K562 (cell line): ENCODE results near the gene RNF187. TPM values are rescaled to one million over a fixed set of nuclear protein-coding genes. Genes with fewer than 3 reads are reported as not detected.

Experiments used
- ATAC-seq: fragments of 200-7000 bp; cut with Tn5 transposase; 3 replicates; pipeline ENCODE4 v1.9.1; 2020; ENCODE audit warnings: moderate library complexity
- BruUV-seq: library from RNA; stranded (reverse); fragments of 400-500 nt; replicated peaks from 2 replicates; lab custom pipeline; 2021; lab: Mats Ljungman, UMichigan
- CTCF ChIA-PET: fragments of 300-600 bp; formaldehyde crosslinking; extraction: SDS; loops from one replicate; lab custom pipeline; 2021; ENCODE audit warnings: low intra/inter-chr PET ratio; lab: Yijun Ruan, JAX
- POLR2A ChIA-PET: fragments of 300-600, 350-650 bp; sonication (Branson Sonifier 250); formaldehyde crosslinking; extraction: SDS; loops from one replicate; lab custom pipeline; 2021; ENCODE audit warnings: antibody characterized with exemption, inconsistent platforms; lab: Yijun Ruan, JAX
- DNase-seq, 4 experiments: peaks; one replicate each; pipeline versions ENCODE4 v3.0.0 to v3.0.0-alpha.2; 2011 to 2018; ENCODE audit warnings: low spot score in 3 of 4, mixed read lengths in 3 of 4; ENCODE audit errors: extremely low read depth in 1 of 4
- FAIRE-seq: peaks from 2 replicates; lab custom pipeline; 2011; peaks lifted over from hg19 to GRCh38; lab: Jason Lieb, UNC
- H2AFZ ChIP-seq: 2 replicates; pipeline ENCODE4 v1.6.0; 2011; ENCODE audit warnings: low read depth, low read length, control low read depth, inconsistent platforms
- H3K27ac ChIP-seq: fragments of 200-600 bp; 3 replicates; pipeline ENCODE4 v1.8.0; 2011; ENCODE audit warnings: low read depth, mild to moderate bottlenecking, control low read depth, inconsistent platforms, low read length, moderate library complexity, mixed read lengths; ENCODE audit errors: extremely low read depth
- H3K27me3 ChIP-seq, 2 experiments: fragments of 300-600 bp in 1 of 2; 2 replicates in 1 of 2; 3 replicates in 1 of 2; pipeline versions ENCODE4 v1.6.0 to v1.8.0; 2011; ENCODE audit warnings: inconsistent platforms in 2 of 2, low read length in 2 of 2, mild to moderate bottlenecking in 1 of 2, mixed read lengths in 1 of 2, moderate library complexity in 1 of 2; ENCODE audit not compliant: control insufficient read depth in 2 of 2, insufficient read depth in 2 of 2
- H3K36me3 ChIP-seq: fragments of 300-600 bp; 3 replicates; pipeline ENCODE4 v1.8.0; 2011; ENCODE audit warnings: mild to moderate bottlenecking, low read length, inconsistent platforms; ENCODE audit not compliant: control insufficient read depth, insufficient read depth
- H3K4me1 ChIP-seq, 2 experiments: fragments of 200-600 bp in 1 of 2; replicated peaks in 1 of 2; 2 replicates in 1 of 2; 3 replicates in 1 of 2; pipeline versions ENCODE4 v1.5.1 to v1.8.0; 2011; ENCODE audit warnings: inconsistent platforms in 2 of 2, low read length in 2 of 2, mild to moderate bottlenecking in 1 of 2, mixed read lengths in 1 of 2, moderate library complexity in 1 of 2; ENCODE audit not compliant: control insufficient read depth in 2 of 2, insufficient read depth in 2 of 2
- H3K4me2 ChIP-seq: 2 replicates; pipeline ENCODE4 v1.6.1; 2011; ENCODE audit warnings: low read length, control low read depth, inconsistent platforms, mixed read lengths; ENCODE audit not compliant: insufficient read depth
- H3K4me3 ChIP-seq: fragments of 200-600 bp; sonication (generic), shearing (Covaris generic); 2 replicates; pipeline ENCODE4 v1.5.1; 2016; ENCODE audit warnings: control low read depth, inconsistent platforms
- H3K79me2 ChIP-seq: fragments of 200-600 bp; 3 replicates; pipeline ENCODE4 v1.8.0; 2011; ENCODE audit warnings: low read length, inconsistent platforms; ENCODE audit not compliant: control insufficient read depth, insufficient read depth
- H3K9ac ChIP-seq, 2 experiments: 2 replicates each; pipeline versions ENCODE4 v1.6.0 to v1.6.1; 2011; ENCODE audit warnings: low read depth in 2 of 2, low read length in 2 of 2, control low read depth in 1 of 2, inconsistent platforms in 1 of 2, mild to moderate bottlenecking in 1 of 2, mixed read lengths in 1 of 2; ENCODE audit not compliant: insufficient read depth in 1 of 2
- H3K9me1 ChIP-seq: one replicate; pipeline ENCODE4 v1.6.0; 2011; ENCODE audit warnings: inconsistent platforms, mild to moderate bottlenecking, low read length, moderate library complexity; ENCODE audit not compliant: control insufficient read depth, insufficient read depth
- H3K9me3 ChIP-seq: replicated peaks from 2 replicates; pipeline ENCODE4 v1.5.1; 2011; ENCODE audit warnings: low read depth, low read length, inconsistent platforms; ENCODE audit not compliant: control insufficient read depth, insufficient read depth
- H4K20me1 ChIP-seq: replicated peaks from 2 replicates; pipeline ENCODE4 v1.6.1; 2011; ENCODE audit warnings: low read length, inconsistent platforms, mixed read lengths; ENCODE audit not compliant: control insufficient read depth, insufficient read depth
- CBX5 ChIP-seq: IDR thresholded peaks from 2 replicates; pipeline ENCODE4 v1.6.1; 2014; ENCODE audit warnings: low read depth, borderline replicate concordance
- CSDE1 ChIP-seq, 2 experiments: fragments of 450-650 bp; IDR thresholded peaks; 2 replicates each; pipeline ENCODE4 v1.6.1; 2016; ENCODE audit warnings: mild to moderate bottlenecking in 1 of 2
- EGR1 ChIP-seq: fragments of 450-650 bp; conservative IDR thresholded peaks from 2 replicates; pipeline ENCODE4 v1.6.1; 2017; ENCODE audit warnings: mild to moderate bottlenecking
- EWSR1 ChIP-seq: fragments of 450-650 bp; IDR thresholded peaks from 2 replicates; pipeline ENCODE4 v1.6.1; 2018; ENCODE audit warnings: borderline replicate concordance, mild to moderate bottlenecking, low read depth, moderate library complexity; ENCODE audit not compliant: partially characterized antibody
- HDAC1 ChIP-seq, 2 experiments: fragments of 450-650 bp; IDR thresholded peaks; 2 replicates each; pipeline ENCODE4 v1.6.1; 2016 to 2017; ENCODE audit warnings: inconsistent platforms in 1 of 2, mild to moderate bottlenecking in 1 of 2, moderate library complexity in 1 of 2
- HDGF ChIP-seq: fragments of 450-650 bp; IDR thresholded peaks from 2 replicates; pipeline ENCODE4 v1.6.1; 2016
- SMAD3 ChIP-seq: fragments of 450-650 bp; formaldehyde crosslinking; conservative IDR thresholded peaks from 2 replicates; pipeline ENCODE4 v1.4.0; 2020; ENCODE audit warnings: mild to moderate bottlenecking
- WGBS: fragments of 100-300 bp; shearing (Covaris generic); methylation state at CpG from one replicate; pipeline ENCODE4 v1.1.6; 2016; ENCODE audit warnings: low coverage, mixed read lengths; ENCODE audit not compliant: insufficient coverage; ENCODE audit errors: missing lambda C conversion rate; 5-methylcytosine and 5-hydroxymethylcytosine counted together
- in situ Hi-C: fragments of 300-500 bp; cut with MboI; formaldehyde crosslinking; loops from 4 replicates; pipeline ENCODE4 v1.15.0; 2018; ENCODE audit warnings: inconsistent platforms, mixed read lengths
- intact Hi-C: fragments of 100-400 bp; cut with micrococcal nuclease; formaldehyde crosslinking; loops from 2 replicates; pipeline ENCODE4 v1.14.2; 2022
- polyA plus RNA-seq, 8 experiments: library from polyadenylated mRNA; depleted of rRNA in 4 of 8; stranded (reverse) in 5 of 8; unstranded in 3 of 8; fragments of >200 nt; fragmentation: Nextera tagmentation in 2 of 8; fragmentation: Illumina TruSeq in 1 of 8; extraction: Ambion mirVana in 2 of 8; extraction: Trizol in 1 of 8; gene quantifications; 2 replicates each; pipeline versions ENCODE4 v1.2.1 to v1.2.3, GENCODE V29; 2011 to 2014; ENCODE audit warnings: inconsistent platforms in 1 of 8, missing spikeins in 1 of 8
- total RNA-seq, 7 experiments: library from RNA; depleted of rRNA in 6 of 7; stranded (reverse); fragments of >200 nt in 6 of 7; fragmentation: Illumina TruSeq in 2 of 7; extraction: Trizol in 2 of 7; gene quantifications; 2 replicates each; pipeline versions ENCODE4 v1.2.1 to v1.2.3, GENCODE V29; 2011 to 2021; ENCODE audit warnings: low replicate concordance in 1 of 7
- TF ChIP-seq, protein P1 (sequence below): fragments of 250-450 bp; sonication (Bioruptor Pico); IDR thresholded peaks from 2 replicates; pipeline ENCODE4 v1.4.0; 2020; ENCODE audit warnings: mild to moderate bottlenecking, moderate library complexity
- TF ChIP-seq, protein P2 (sequence below): fragments of 200-800 bp; sonication (Bioruptor generic); IDR thresholded peaks from 2 replicates; pipeline ENCODE4 v1.6.1; 2017; ENCODE audit warnings: missing genetic modification characterization, missing compliant biosample characterization
- TF ChIP-seq, protein P3 (sequence below): fragments of 450-650 bp; IDR thresholded peaks from 2 replicates; pipeline ENCODE4 v1.6.1; 2016; ENCODE audit warnings: mild to moderate bottlenecking
- TF ChIP-seq, protein P4 (sequence below): fragments of 450-650 bp; formaldehyde crosslinking; IDR thresholded peaks from 2 replicates; pipeline ENCODE4 v1.4.0; 2022; ENCODE audit warnings: missing genetic modification characterization

The RNF187 gene
- total and polyA plus RNA-seq, 9 of the 15 experiments (the other 6 are each of a cell fraction or from before 2014, with no cell fraction given): 2.3 to 119 (median 41.9) TPM

DNA sequence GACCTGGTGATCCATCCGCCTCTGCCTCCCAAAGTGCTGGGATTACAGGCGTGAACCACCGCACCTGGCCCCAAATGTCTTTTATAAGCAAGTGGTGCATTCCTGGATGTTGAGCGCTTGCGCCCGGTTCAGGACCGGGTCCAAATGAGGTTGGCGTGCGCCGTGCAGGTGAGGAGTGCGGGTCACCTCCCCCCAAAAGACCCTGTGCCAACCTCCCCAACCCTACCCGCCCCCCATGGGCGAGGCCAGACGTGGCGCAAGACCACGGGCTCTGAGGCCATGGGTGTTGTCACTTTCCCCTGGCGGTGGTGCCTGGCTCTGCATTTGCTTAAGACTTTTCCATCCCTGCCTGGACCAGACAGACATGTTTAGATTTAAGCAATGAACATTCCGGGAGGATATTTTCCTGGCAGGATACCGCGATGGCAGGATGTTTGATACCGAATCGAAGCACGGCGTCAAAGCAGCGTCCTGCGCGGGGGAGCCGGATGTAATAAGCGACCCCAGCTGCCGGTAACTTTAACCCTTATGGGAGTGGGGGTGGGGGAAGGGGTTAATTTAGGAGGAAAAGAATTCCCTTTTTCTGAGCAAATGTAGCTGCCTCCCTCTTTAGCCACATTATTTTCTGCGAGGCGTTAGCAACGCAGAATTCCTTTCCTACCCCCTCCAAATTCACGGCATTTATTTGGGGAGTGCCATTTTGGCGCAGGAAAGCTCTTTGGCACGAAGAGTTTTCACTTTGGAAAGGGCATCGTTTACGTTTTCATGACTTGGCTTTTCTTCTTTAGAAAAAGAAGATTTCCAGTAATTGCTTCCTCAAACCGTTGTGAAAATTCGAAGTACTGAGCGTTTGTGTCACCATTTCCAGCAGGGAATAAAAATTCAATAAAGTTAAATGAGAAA lies 27.8 kb upstream of the RNF187 start:
- WGBS: 10% methylated on average over 41 of the region's 41 CpGs
- no TSS peak for BruUV-seq
- H3K79me2 ChIP-seq: peaks cover 45% of the 10 kb centered on the region
- peaks cover 29 to 40% of the 10 kb centered on the region in 2 experiments for H3K4me1 ChIP-seq
- POLR2A ChIA-PET: interaction anchor here (0.6 to 6.4 kb wide), 20 partner anchors 9 to 826 kb away, joined by 3 to 64 read pairs (median 4); partner anchors contain the start of genes IBA57 and RNF187
- no peaks in the 10 kb centered on the region; the same call in 1 of the 2 replicates for H4K20me1 ChIP-seq
- H3K9ac ChIP-seq: peak overlapping the region; percentile 93 to 95
- DNase-seq (peak; percentile 71 to 91 (median 76)), ATAC-seq (peak; percentile 55), FAIRE-seq (peak; percentile 26)
- CTCF ChIA-PET: interaction anchor here (0.9 to 1.7 kb wide), 4 partner anchors 10 to 56 kb away, joined by 3 to 10 read pairs (median 3); no protein-coding TSS in a partner anchor
- in situ Hi-C loops: loop anchor here (10.0 kb wide), 1 partner anchor 115 kb away; no protein-coding TSS in a partner anchor
- intact Hi-C loops: loop anchor here (5.0 kb wide), 1 partner anchor 192 kb away; no protein-coding TSS in a partner anchor
- peak overlapping the region; percentile 99 for H3K4me2 ChIP-seq
- no peaks in the 10 kb centered on the region for H3K27me3 ChIP-seq
- peaks cover 14% of the 10 kb centered on the region for H3K36me3 ChIP-seq
- peak overlapping the region; percentile 43; the same call in 2 of the 3 replicates for H3K27ac ChIP-seq
- H3K4me3 ChIP-seq: peak overlapping the region; percentile 61
- no peaks in the 10 kb centered on the region for H3K9me1 ChIP-seq
- H3K9me3 ChIP-seq: no peaks in the 10 kb centered on the region
- H2AFZ ChIP-seq: peak overlapping the region; percentile 86
- TF ChIP-seq SMAD3 (no peak), EWSR1 (no peak), EGR1 (no peak), CSDE1 (IDR thresholded peaks at IDR 0.05) (no peak), HDGF (0 out of 2 replicates have a peak, but pooled peaks have one; percentile 32), CBX5 (no peak), HDAC1 (IDR thresholded peaks at IDR 0.05) (peak in 1 of 2 experiments; percentile 76; a peak in 2 of 4 replicates)
- TF ChIP-seq, protein P1, sequence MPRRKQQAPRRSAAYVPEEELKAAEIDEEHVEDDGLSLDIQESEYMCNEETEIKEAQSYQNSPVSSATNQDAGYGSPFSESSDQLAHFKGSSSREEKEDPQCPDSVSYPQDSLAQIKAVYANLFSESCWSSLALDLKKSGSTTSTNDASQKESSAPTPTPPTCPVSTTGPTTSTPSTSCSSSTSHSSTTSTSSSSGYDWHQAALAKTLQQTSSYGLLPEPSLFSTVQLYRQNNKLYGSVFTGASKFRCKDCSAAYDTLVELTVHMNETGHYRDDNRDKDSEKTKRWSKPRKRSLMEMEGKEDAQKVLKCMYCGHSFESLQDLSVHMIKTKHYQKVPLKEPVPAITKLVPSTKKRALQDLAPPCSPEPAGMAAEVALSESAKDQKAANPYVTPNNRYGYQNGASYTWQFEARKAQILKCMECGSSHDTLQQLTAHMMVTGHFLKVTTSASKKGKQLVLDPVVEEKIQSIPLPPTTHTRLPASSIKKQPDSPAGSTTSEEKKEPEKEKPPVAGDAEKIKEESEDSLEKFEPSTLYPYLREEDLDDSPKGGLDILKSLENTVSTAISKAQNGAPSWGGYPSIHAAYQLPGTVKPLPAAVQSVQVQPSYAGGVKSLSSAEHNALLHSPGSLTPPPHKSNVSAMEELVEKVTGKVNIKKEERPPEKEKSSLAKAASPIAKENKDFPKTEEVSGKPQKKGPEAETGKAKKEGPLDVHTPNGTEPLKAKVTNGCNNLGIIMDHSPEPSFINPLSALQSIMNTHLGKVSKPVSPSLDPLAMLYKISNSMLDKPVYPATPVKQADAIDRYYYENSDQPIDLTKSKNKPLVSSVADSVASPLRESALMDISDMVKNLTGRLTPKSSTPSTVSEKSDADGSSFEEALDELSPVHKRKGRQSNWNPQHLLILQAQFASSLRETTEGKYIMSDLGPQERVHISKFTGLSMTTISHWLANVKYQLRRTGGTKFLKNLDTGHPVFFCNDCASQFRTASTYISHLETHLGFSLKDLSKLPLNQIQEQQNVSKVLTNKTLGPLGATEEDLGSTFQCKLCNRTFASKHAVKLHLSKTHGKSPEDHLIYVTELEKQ (CRISPR knock-in tag): no peak
- TF ChIP-seq, protein P2, sequence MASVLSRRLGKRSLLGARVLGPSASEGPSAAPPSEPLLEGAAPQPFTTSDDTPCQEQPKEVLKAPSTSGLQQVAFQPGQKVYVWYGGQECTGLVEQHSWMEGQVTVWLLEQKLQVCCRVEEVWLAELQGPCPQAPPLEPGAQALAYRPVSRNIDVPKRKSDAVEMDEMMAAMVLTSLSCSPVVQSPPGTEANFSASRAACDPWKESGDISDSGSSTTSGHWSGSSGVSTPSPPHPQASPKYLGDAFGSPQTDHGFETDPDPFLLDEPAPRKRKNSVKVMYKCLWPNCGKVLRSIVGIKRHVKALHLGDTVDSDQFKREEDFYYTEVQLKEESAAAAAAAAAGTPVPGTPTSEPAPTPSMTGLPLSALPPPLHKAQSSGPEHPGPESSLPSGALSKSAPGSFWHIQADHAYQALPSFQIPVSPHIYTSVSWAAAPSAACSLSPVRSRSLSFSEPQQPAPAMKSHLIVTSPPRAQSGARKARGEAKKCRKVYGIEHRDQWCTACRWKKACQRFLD: no peak; the same call in 1 of the 2 replicates
- TF ChIP-seq, protein P3, sequence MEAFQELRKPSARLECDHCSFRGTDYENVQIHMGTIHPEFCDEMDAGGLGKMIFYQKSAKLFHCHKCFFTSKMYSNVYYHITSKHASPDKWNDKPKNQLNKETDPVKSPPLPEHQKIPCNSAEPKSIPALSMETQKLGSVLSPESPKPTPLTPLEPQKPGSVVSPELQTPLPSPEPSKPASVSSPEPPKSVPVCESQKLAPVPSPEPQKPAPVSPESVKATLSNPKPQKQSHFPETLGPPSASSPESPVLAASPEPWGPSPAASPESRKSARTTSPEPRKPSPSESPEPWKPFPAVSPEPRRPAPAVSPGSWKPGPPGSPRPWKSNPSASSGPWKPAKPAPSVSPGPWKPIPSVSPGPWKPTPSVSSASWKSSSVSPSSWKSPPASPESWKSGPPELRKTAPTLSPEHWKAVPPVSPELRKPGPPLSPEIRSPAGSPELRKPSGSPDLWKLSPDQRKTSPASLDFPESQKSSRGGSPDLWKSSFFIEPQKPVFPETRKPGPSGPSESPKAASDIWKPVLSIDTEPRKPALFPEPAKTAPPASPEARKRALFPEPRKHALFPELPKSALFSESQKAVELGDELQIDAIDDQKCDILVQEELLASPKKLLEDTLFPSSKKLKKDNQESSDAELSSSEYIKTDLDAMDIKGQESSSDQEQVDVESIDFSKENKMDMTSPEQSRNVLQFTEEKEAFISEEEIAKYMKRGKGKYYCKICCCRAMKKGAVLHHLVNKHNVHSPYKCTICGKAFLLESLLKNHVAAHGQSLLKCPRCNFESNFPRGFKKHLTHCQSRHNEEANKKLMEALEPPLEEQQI: no peak
- TF ChIP-seq, protein P4, sequence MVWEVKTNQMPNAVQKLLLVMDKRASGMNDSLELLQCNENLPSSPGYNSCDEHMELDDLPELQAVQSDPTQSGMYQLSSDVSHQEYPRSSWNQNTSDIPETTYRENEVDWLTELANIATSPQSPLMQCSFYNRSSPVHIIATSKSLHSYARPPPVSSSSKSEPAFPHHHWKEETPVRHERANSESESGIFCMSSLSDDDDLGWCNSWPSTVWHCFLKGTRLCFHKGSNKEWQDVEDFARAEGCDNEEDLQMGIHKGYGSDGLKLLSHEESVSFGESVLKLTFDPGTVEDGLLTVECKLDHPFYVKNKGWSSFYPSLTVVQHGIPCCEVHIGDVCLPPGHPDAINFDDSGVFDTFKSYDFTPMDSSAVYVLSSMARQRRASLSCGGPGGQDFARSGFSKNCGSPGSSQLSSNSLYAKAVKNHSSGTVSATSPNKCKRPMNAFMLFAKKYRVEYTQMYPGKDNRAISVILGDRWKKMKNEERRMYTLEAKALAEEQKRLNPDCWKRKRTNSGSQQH (CRISPR knock-in tag): no peak
